ENCODE measurements around the gene SLC16A10. TPM values are rescaled to one million over a fixed set of nuclear protein-coding genes. Genes with fewer than 3 reads are reported as not detected.

SLC16A10 gene
- total RNA-seq, 4 donors from 2014 or later = 2.5 to 9.5 (median 9.3) TPM

- TF ChIP-seq POLR2A (IDR thresholded peaks at IDR 0.05) = no peak
- no peak for TF ChIP-seq CTCF (IDR thresholded peaks at IDR 0.05)
- no peaks in the 10 kb centered on the region for H3K9me3 ChIP-seq
- H3K27ac ChIP-seq = no peak overlapping the region
- no peak overlapping the region for H3K4me3 ChIP-seq
- no peaks in the 10 kb centered on the region for H3K4me1 ChIP-seq
- DNase-seq = no peak
- H3K36me3 ChIP-seq = no peaks in the 10 kb centered on the region
- H3K27me3 ChIP-seq = no peaks in the 10 kb centered on the region
Observed at GRCh38 chr6:111171577-111172400, 84.5 kb downstream of the SLC16A10 start.

GRCh38 chr6:111172563-111172962 lies 85.3 kb downstream of the SLC16A10 start:
- no peaks in the 10 kb centered on the region for H3K27me3 ChIP-seq
- no peak for DNase-seq
- H3K9me3 ChIP-seq = no peaks in the 10 kb centered on the region
- no peak for TF ChIP-seq POLR2A (IDR thresholded peaks at IDR 0.05)
- no peak for TF ChIP-seq CTCF (IDR thresholded peaks at IDR 0.05)
- H3K4me3 ChIP-seq = no peak overlapping the region
- no peaks in the 10 kb centered on the region for H3K36me3 ChIP-seq
- no peak overlapping the region for H3K27ac ChIP-seq
- no peaks in the 10 kb centered on the region for H3K4me1 ChIP-seq

GRCh38 chr6:111173341-111173740 lies 86.0 kb downstream of the SLC16A10 start:
- TF ChIP-seq CTCF (IDR thresholded peaks at IDR 0.05) (no peak), POLR2A (IDR thresholded peaks at IDR 0.05) (no peak)
- Histone ChIP-seq H3K27me3 (no peaks in the 10 kb centered on the region), H3K4me1 (no peaks in the 10 kb centered on the region), H3K27ac (no peak overlapping the region), H3K36me3 (no peaks in the 10 kb centered on the region), H3K4me3 (no peak overlapping the region), H3K9me3 (no peaks in the 10 kb centered on the region)
- no peak for DNase-seq

GRCh38 chr6:111173946-111174345 lies 86.6 kb downstream of the SLC16A10 start:
- TF ChIP-seq POLR2A (IDR thresholded peaks at IDR 0.05) = no peak
- TF ChIP-seq CTCF (IDR thresholded peaks at IDR 0.05) = no peak
- Histone ChIP-seq H3K9me3 (no peaks in the 10 kb centered on the region), H3K36me3 (no peaks in the 10 kb centered on the region), H3K27ac (no peak overlapping the region), H3K4me3 (no peak overlapping the region), H3K4me1 (no peaks in the 10 kb centered on the region), H3K27me3 (no peaks in the 10 kb centered on the region)
- no peak for DNase-seq

- TF ChIP-seq POLR2A (IDR thresholded peaks at IDR 0.05) (no peak), CTCF (IDR thresholded peaks at IDR 0.05) (no peak)
- no peak overlapping the region for H3K27ac ChIP-seq
- no peaks in the 10 kb centered on the region for H3K9me3 ChIP-seq
- H3K36me3 ChIP-seq = no peaks in the 10 kb centered on the region
- no peak overlapping the region for H3K4me3 ChIP-seq
- H3K4me1 ChIP-seq = no peaks in the 10 kb centered on the region
- H3K27me3 ChIP-seq = no peaks in the 10 kb centered on the region
- no peak for DNase-seq
Observed at GRCh38 chr6:111175109-111175508, 87.8 kb downstream of the SLC16A10 start.

All from Peyer's patch (tissue), 4 donors.